ENCODE measurements around the gene IER3IP1. TPM values are rescaled to one million over a fixed set of nuclear protein-coding genes. Genes with fewer than 3 reads are reported as not detected.

The IER3IP1 gene
- total RNA-seq, 1 donor from 2014 or later: 9.8 TPM

DNA sequence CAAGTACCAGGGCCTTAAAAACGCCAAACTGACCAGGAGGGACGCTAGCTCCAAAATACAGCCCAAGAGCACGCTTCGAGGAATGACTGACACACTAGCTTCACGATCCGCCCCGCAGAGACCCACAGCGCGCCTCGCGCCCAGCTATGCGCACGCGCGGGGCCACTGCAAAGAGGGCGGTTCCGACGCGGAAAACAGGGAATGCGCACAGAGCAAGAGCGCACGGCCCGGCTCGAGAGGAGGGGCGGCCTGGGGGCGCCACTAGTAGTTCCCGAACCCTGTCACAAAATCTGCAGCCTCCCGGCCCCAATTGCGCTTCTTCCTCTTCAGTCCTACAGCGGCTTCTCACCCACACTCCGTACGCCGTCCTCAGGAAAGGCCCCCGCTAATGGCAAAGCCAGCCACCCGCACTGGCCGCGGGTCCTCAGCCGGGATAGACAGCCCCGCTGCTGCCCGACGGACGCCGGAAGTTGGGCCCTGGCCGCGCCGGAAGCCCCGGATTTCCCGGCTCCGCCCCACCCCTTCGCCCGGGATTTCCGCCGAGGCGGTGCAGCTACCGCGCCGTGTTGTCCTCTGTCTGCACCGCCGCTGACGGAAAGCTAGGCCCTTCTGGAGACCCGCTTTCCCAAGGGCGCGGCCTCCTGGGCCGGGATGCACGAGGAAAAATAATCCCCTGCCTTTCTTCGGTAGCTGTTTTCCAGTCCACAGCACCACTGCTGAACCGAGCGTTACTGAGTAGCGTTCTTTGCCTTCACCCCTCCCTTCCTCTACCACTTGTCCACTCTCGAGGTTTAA is 25.9 kb downstream of the IER3IP1 start, which contains the start of gene HDHD2:
Gene HDHD2 (minus strand): TSS at position 472 of the 795 bp plus-strand sequence. CDS start 14,061 bp downstream, outside the sequence.
- Mint-ChIP-seq H3K27me3 (ENCODE audit: unreplicated experiment) (peaks cover 3% of the 10 kb centered on the region), H3K9me3 (ENCODE audit: unreplicated experiment) (peaks cover 6% of the 10 kb centered on the region), H3K27ac (ENCODE audit: unreplicated experiment) (peak within 1 kb of the TSS; percentile 97), H3K4me1 (ENCODE audit: low read depth, unreplicated experiment) (peaks cover 12% of the 10 kb centered on the region), H3K36me3 (ENCODE audit: unreplicated experiment) (no peaks in the 10 kb centered on the region), H3K4me3 (ENCODE audit: unreplicated experiment) (peak within 1 kb of the TSS; percentile 99)
- peak; percentile 92 for DNase-seq
- TF ChIP-seq, protein P1, sequence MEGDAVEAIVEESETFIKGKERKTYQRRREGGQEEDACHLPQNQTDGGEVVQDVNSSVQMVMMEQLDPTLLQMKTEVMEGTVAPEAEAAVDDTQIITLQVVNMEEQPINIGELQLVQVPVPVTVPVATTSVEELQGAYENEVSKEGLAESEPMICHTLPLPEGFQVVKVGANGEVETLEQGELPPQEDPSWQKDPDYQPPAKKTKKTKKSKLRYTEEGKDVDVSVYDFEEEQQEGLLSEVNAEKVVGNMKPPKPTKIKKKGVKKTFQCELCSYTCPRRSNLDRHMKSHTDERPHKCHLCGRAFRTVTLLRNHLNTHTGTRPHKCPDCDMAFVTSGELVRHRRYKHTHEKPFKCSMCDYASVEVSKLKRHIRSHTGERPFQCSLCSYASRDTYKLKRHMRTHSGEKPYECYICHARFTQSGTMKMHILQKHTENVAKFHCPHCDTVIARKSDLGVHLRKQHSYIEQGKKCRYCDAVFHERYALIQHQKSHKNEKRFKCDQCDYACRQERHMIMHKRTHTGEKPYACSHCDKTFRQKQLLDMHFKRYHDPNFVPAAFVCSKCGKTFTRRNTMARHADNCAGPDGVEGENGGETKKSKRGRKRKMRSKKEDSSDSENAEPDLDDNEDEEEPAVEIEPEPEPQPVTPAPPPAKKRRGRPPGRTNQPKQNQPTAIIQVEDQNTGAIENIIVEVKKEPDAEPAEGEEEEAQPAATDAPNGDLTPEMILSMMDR (IDR thresholded peaks at IDR 0.05; ENCODE audit: partially characterized antibody, unreplicated experiment): no peak

DNA sequence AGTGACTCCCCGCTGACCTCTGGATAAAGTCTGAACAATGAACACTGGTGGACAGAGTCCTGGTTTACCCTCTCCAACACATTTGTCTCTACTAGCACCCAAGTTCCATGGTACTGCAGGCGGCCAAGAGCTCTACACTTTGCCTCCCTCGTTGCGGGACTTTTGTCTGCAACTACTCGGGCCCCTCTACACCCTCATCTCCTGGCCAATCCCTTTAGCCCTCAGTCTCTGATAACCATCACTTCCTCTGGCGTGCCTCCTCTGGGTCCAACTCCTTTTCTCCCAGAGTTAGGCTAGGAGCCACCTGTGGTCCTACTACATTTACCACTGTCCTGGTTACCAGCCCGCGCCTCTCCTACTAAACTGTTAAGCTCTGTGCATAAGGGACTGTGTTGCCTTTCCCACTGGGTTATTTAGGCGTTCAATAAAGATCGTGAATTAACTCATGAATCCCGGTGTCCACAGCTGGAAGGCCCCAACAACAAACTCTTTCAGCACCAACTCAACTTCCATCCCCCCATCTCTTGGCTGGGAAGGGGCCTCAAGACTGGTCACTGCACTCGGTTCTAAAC is 26.6 kb downstream of the IER3IP1 start:
- H3K4me1 Mint-ChIP-seq (ENCODE audit: low read depth, unreplicated experiment): peaks cover 14% of the 10 kb centered on the region
- H3K9me3 Mint-ChIP-seq (ENCODE audit: unreplicated experiment): peaks cover 6% of the 10 kb centered on the region
- no peak for DNase-seq
- no peaks in the 10 kb centered on the region for H3K36me3 Mint-ChIP-seq (ENCODE audit: unreplicated experiment)
- H3K27me3 Mint-ChIP-seq (ENCODE audit: unreplicated experiment): peaks cover 3% of the 10 kb centered on the region
- peak overlapping the region; percentile 99 for H3K4me3 Mint-ChIP-seq (ENCODE audit: unreplicated experiment)
- peak overlapping the region; percentile 97 for H3K27ac Mint-ChIP-seq (ENCODE audit: unreplicated experiment)
- TF ChIP-seq, protein P1 (IDR thresholded peaks at IDR 0.05; ENCODE audit: partially characterized antibody, unreplicated experiment): no peak

DNA sequence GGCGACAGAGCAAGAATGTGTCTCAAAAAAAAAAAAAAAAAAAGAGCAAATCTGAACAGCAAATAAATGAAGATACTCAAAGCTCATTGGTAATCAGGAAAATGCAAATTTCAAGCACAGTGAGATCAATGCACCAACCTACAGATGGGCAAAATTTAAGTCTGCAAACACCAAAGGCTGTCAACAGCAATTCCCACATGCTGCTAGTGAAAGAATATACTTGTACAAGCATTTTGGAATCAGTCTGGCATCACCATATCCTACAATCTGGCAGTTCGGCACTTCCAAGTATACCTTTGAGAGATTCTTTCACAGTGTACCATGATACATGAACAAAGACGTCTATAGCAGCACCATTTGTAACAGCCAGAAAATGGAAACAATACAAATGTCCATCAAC is 30.0 kb downstream of the IER3IP1 start:
- TF ChIP-seq, protein P1 (IDR thresholded peaks at IDR 0.05; ENCODE audit: partially characterized antibody, unreplicated experiment): no peak
- Mint-ChIP-seq H3K27me3 (ENCODE audit: unreplicated experiment) (peaks cover 3% of the 10 kb centered on the region), H3K27ac (ENCODE audit: unreplicated experiment) (no peak overlapping the region), H3K4me3 (ENCODE audit: unreplicated experiment) (no peak overlapping the region), H3K36me3 (ENCODE audit: unreplicated experiment) (no peaks in the 10 kb centered on the region), H3K4me1 (ENCODE audit: low read depth, unreplicated experiment) (peaks cover 12% of the 10 kb centered on the region), H3K9me3 (ENCODE audit: unreplicated experiment) (peaks cover 5% of the 10 kb centered on the region)
- no peak for DNase-seq

DNA sequence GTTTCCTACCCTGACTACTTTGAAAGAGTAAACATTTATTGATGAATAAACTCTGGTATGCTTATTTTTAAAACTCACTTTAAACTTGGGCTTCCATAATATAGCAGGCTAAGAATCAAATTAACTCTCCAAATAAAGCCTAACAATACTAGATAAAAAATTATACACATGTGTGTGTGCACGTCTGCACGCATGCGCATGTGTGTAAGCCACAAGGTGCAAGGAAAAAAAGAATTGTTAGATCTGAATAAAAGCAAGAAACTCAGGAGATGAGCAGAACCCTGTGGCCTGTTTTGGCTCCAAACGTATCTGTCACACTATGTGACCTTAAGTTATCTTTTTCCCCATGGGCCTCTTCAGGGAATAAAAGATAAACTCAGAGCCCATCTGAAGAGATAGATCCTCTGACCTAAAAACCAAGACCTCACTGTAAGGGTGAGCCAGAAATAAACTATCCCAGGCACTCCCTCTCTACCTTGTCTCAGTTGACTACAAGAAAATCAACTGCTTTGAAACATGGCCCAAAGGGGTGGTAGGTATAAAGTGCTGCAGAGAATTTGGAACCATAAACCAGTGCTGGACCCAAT is 32.2 kb downstream of the IER3IP1 start:
- Mint-ChIP-seq H3K4me1 (ENCODE audit: low read depth, unreplicated experiment) (peaks cover 7% of the 10 kb centered on the region), H3K36me3 (ENCODE audit: unreplicated experiment) (no peaks in the 10 kb centered on the region), H3K4me3 (ENCODE audit: unreplicated experiment) (no peak overlapping the region), H3K27ac (ENCODE audit: unreplicated experiment) (no peak overlapping the region), H3K27me3 (ENCODE audit: unreplicated experiment) (no peaks in the 10 kb centered on the region), H3K9me3 (ENCODE audit: unreplicated experiment) (no peaks in the 10 kb centered on the region)
- DNase-seq: no peak
- TF ChIP-seq, protein P1 (IDR thresholded peaks at IDR 0.05; ENCODE audit: partially characterized antibody, unreplicated experiment): no peak
